NCI-H2196 (cell line): ENCODE measurements around the gene ATP8B1.
A peak's percentile ranks its signal among the peaks of the same experiment; 100 is the strongest.

Experiments
- DNase-seq: peaks from one replicate; lab custom pipeline; 2025; ENCODE audit not compliant: unreplicated experiment; lab: John Stamatoyannopoulos, UW

ATP8B1 gene

DNA sequence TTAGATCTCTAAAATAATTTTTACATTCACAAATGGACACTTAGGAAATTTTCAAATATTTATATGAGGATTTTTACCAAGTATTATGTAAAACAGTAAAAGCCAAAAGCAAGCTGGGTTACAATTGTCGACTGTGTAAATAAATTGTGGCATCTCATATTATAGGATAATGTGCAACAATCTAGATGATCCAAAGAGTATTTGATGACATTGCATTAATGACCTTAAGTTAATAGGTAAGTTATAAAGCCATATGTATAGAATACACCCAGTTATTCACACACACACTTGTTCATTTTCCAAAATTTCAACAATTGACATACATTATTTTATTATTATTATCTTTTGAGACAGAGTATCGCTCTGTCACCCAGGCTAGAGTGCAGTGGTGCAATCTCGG, 69.3 kb downstream of the ATP8B1 start:
- DNase-seq, result no peak

DNA sequence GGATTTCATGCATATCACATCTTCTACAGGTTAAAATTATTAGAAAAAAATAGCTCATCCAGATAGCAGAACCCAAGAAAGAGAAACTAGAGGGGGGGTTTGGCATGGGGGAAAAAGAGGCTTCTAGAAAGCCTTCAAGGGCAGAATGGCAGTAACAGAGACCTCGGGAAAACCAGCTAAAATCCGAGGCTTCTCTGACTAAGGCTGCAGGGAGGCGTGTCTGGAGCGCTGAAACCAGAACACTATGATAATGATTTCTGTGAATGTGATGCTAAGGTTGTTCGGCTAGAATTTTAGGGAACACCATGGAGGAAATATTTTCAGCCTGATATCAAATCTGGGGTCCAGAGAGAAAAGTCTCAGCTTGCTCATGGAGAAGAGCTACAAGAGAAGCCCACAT, 73.0 kb downstream of the ATP8B1 start:
- DNase-seq, result no peak

DNA sequence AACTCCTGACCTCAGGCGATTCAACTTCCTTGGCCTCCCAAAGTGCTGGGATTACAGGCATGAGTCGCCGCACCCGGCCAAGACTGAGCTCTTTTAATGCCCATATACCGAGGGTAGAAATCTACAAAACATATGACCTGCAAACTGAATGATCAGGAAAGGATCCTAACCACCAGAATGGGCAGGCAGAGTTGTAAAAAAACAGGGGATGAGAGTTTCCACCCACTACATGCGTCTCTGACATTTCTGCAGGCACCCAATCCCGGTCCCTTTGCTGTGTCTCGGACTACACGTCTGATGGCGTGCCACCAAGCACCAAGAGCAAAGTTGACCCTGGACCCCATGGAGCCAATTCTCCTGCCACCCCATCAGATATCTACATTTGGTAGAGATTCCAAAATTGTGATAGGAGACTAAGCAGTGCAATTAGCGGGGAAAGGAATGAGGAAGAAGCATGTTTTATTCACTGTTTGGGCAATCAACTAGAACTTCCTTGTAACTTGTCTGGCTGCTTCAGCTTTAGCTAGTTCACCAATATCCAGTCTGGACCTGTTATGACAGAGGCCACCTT, 74.1 kb downstream of the ATP8B1 start:
- DNase-seq, result peak; percentile 33

DNA sequence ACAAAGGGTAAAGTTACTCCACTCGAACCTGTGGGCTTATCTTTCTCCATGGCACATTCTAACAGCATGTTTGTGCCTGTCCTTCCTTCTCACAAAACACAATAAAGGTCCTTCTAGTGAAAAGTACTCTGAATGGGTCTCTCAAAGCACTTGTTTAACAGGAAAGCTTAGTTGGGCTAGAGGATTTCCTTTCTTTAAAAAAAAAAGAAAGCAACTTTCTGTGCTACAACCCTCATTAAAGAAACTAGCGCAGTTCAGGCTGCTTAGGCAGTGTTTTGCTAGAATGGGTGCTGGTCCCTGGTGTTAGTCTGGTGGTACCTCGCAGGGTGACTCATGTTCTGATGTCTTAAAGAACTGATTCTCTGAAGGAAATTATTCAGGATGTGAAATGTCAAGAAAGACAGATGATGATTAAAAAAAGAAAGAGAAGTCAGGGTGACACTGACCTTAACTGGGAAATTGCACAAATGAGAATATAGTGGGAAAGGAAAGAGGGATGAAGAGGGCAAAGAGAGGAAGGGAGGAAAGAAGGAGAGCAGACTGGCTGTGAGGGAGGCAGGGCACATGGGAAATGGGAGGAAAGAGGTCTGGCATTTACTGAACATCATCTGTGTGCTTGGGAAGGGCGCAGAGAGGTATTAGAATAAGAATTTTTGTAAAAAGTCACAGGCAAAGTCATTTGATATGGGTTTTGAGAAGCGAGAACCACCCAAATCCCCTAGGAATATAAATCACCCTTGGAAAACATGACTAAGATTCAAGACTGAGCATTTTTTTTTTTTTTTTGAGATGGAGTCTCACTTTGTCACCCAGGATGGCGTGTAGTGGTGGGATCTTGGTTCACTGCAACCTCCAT, 74.9 kb downstream of the ATP8B1 start:
- DNase-seq, result no peak

DNA sequence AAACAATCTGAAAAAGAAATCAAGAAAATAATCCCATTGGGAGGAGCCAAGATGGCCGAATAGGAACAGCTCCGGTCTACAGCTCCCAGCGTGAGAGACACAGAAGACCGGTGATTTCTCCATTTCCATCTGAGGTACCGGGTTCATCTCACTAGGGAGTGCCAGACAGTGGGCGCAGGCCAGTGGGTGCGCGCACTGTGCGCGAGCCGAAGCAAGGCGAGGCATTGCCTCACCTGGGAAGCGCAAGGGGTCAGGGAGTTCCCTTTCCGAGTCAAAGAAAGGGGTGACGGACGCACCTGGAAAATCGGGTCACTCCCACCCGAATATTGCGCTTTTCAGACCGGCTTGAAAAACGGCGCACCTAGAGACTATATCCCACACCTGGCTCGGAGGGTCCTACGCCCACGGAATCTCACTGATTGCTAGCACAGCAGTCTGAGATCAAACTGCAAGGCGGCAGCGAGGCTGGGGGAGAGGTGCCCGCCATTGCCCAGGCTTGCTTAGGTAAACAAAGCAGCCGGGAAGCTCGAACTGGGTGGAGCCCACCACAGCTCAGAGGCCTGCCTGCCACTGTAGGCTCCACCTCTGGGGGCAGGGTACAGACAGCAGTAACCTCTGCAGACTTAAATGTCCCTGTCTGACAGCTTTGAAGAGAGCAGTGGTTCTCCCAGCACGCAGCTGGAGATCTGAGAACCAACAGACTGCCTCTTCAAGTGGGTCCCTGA, 83.7 kb downstream of the ATP8B1 start:
- DNase-seq, result peak; percentile 32

DNA sequence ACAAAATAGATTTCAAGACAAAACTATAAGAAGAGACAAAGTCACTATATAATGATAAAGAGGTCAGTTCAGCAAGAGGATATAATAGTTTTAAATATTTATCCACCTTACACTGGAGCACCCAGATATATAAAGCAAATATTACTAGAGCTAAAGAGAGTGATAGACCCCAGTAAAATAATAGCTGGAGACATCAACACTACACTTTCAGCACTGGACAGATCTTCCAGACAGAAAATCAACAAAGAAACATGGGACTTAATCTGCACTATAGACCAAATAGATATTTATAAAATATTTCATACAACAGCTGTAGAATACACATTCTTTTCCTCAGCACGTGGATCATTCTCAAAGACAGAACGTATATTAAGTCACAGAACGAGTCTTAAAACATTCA, 86.6 kb downstream of the ATP8B1 start:
- no peak for DNase-seq

DNA sequence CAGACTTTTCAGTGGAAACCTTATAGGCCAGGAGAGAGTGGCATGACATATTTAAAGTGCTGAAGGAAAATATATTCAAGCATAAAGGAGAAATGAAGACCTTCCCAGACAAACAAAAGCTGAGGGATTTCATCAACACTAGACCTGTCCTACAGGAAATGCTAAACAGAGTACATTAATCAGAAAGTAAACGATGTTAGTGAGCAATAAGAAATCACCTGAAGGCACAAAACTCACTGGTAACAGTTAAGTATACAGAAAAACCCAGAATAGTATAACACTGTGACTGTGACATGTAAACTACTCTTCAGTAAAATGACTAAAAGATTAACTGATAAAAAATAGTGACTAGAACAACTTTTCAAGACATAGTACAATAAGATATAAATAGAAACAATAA, 87.4 kb downstream of the ATP8B1 start:
- DNase-seq, result no peak

DNA sequence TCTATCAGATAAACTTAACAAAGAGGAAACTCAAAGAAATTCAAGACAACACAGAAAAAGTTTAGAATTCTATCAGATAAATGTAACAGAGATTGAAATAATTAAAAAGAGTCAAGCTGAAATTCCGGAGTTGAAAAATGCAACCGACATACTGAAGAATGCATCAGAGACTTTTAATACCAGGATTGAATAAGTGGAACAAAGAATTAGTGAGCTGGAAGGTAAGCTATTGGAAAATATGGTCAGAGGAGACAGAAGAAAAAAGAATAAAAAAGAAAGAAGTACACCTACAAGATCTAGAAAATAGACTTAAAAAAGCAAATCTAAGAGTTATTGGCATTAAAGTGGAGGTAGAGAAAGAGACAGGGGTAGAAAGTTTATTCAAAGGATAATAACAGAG, 88.0 kb downstream of the ATP8B1 start:
- DNase-seq, result no peak

DNA sequence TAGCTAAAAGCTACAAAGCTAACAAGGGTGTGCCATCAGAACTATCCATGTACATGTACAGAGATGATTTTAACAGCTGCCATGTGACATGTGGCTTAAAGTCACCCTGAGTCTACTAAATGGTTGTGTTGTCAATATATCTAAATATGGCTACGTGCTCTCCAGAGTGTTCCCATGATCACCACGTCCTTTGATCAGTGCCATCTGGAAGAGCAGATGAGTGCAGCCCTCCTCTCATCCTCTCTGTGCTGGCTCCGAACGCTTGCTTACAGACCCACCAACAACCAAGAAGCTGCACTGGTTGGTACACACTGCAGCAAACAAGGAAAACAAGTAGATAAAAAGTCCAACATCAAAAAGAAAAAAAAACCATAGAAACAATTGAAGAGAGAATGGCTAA, 92.9 kb downstream of the ATP8B1 start:
- DNase-seq, result no peak

DNA sequence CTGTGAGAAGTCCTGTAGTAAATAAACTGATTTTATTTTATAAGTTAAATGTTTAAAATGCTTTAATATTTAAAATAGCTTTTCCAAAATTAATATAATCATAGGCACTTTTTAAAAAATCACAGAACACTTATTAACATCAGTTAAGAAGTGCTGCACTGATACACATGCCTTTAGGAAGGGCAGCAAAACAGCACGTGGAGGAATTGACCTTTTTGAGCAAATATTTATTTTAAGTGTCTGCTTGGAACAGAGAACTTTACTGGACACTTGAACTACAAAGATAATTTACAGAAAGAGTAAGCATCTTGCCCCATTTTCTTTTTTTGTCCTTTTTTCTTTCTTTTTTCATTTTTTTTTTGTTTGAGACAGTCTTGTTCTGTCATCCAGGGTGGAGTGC, 93.8 kb downstream of the ATP8B1 start:
- DNase-seq, result no peak

DNA sequence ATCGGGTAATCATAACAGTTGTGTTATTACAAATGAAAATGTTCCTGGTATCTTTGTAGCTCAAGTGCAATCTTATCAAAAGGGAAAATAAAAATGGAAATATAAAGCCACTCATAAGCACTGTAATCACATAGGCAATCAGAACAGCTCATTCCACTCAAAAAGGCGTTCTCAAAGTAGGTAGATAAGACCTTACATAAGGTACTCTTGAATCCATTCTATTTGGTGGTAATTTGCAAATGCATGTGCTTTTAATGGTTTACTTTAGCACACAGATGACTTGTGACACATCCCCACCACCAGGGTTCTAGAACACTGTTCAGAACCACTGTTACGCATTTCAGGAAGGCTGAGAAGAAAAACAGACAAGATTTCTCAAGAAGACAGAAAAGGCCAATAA, 94.8 kb downstream of the ATP8B1 start:
- DNase-seq, result no peak

DNA sequence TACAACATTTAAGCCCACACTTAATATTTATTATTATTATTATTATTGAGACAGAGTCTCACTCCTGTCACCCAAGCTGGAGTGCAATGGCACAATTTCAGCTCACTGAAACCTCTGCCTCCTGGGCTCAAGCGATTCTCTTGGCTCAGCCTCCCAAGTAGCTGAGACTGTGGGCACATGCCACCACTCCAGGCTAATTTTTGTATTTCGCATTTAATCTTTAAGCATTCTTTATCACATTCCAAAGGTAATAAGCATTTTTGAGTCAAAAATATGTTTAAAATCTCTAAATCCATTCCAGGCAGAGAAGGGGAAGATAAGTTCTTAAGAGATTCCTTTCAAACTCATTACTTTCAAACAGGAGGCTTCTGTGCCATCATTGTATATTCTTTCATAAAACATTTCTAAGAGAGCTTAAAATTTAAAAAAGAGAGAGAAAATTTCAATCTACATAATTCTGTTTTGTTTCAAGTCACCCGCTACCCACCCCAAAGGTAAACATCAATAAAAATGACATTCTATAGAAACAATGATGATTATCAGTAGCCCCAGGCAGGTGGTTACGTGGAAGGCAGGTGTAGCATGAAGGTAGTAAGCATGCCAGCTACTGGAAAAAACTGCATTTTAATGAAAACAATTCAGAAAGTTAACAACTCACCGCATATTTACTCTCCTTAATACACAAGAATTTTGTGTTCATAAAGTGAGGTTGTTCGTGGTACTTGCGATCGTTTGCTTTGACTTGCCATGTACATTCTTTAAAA, 97.1 kb downstream of the ATP8B1 start:
- no peak for DNase-seq

DNA sequence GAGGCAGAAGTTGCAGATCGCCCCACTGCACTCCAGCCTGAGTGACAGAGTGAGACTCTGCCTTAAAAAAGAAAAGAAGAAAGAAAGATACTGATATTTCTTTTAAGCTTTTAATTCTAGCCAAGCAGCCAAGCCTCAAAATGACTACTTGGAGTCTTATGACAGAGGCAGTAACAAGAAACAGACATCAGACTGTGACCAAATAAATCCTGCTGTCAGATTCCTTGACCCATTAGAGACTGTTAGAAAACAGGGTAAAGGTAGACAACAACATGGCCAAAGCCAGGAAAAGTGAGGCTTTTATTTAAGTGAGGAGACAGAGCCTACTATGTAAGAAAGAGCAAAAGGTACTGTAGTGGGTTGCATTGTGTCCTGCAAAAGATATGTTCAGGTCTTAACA, 98.1 kb downstream of the ATP8B1 start:
- no peak for DNase-seq

DNA sequence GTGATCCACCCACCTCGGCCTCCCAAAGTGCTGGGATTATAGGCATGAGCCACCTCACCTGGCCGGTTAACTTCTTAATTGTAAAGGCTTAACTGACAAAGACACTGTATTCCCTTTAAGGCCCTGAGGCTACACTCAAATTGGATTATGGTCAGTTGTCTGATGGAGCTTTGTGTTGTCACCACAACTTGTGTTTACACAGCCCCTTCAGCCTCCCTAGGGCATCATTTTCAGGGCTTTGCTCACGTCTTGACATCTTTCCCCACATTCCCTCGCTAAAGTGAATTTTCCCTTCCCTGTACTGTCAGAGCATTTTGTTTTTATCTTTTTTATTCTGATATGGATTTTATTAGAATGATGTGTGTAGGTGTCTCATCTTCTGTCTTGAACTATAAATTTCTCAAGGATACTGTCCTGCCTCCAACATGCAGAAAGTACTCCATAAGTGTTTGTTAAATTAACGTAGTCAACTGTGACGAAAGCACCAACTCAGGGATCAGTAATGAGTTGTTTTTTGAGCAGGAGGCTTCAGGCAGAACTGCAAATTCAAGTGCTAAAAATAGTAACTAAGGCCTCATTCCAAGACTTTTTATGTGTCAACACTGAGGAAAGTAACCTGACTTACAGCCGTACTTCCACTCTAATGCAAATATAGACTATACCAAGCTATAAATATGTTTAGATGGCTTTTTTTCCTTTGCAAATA, 104.4 kb downstream of the ATP8B1 start:
- DNase-seq, result no peak

DNA sequence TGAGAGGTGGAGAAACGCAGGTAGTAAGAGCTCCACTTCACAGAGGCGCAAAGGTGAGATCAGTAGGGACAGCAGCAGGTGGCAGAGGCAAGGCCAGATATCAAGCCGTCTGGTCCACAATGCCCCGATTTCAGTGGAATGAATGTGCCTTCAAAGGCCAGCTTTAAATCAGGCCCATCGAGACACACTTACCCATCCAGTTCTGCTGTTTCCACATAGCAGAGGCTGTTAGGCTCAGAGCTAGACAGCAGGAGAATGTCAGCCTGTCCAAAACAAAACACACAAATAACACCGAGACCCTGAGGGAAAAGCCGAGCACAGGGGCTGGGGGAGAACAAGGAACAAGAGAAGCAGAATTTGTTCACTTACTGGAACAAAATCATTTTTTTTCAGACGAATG, 105.7 kb downstream of the ATP8B1 start:
- DNase-seq, result no peak

DNA sequence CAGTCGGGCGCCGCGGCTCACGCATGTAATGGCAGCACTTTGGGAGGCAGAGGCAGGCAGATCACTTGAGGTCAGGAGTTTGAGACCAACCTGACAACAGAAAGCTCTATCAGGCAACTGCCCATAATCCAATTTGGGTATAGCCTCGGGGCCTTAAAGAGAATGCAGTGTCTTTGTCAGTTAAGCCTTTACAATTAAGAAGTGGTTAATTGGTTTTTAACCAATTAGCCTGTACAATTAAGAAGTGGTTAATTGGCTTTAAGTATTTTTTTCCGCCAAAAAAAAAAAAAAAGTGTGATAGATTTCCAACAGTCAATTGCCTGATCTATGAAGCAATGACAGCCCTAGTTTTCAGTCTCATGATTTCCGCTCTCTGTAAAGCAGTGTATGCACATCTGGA, 106.8 kb downstream of the ATP8B1 start:
- DNase-seq, result no peak

DNA sequence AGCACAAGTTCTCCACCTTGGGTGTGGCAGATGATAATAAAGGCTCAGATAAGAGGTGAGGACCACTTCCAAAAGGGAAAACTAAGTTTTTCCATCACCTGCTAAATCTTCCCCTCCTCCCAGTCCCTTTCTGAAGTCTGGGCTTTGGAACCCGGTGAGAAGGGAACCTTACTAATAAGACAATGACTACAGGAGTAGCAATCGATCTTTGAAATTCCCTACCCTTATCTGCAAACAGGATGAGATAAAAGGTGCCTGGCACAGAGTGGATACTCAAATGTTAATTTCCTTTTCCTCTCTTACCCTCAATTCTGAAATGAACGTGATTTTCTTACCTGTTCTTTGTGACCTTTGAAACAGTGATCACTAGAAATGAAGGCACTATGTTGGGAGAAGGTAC, 111.8 kb downstream of the ATP8B1 start:
- no peak for DNase-seq

DNA sequence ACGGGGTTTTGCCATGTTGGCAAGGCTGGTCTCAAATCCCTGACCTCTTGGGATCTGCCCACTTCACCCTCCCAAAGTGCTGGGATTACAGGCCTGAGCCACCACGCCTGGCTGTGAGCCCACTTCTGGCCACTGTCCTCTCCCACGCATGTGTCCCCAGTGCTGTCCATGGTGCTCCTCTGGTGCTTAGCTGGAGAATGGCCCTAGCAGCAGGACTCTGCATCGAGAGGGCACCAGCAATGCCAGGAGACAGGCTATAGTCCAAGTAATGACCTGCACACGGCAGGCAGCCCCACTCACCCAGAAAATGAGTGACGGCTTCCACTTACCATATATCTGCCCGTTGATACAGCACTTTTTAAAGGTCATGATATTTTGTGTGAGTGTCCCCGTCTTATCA, 115.1 kb downstream of the ATP8B1 start:
- no peak for DNase-seq

DNA sequence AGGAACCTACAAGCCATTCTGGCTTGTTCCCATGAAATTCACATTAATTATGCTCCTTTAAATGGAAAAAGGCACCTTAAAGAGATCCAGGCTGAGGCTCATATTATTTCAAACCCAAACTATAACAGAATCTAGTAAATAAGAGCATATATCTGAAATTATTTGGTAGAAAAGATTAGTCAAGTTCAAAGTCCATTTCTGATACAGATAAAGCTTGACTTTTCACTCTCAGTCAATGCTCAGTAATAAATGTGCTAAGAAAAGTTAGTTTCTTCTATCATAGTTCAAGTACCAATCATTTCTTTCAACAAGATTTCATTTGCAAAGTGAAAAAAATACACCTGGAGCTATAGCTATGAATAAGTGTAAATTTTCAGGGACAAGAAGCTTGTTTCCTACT, 119.6 kb downstream of the ATP8B1 start:
- DNase-seq, result no peak

DNA sequence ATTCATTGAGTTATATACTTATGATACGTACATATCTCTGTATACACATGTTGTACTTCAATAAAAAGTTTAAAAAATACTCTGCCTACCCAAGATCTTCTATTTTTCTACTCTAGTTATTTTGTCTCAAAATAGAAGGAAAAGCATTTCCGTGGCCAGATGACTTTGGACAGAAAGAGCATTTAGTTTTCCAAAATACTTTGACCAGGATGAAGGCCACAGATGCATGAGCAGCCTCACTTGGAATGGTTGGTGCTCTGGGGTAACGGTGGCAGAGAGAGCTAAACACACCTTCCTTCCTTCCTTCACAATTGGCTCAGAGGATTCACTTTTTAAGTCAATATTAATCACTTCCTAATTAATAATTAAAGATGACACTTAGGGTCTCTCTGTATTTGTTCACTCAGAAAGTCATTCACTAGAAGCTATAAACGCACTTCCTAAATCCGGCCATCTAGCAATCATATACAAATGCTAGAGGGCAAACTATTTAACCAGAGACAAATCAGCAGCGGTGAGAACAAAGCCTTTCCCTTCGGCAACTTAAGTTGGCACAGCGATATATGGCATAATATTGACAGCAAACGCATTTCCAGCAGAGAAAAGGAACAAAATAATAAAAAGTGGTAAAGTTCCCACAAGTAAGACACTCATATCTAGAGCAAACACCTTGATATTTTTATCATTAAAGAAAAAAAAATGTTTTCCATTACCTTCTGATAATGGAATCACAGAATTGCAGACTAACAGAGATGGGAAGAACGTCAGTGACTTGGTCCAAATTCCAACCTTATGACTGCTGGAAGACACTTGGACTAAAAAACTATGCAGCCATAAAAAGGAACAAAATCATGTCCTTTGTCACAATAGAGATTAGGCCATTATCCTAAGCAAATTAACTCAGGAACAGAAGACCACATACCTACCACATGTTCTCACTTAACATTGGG, 125.6 kb downstream of the ATP8B1 start:
- DNase-seq, result no peak
